ENCODE results near the gene PEAK1.

The PEAK1 gene

DNA sequence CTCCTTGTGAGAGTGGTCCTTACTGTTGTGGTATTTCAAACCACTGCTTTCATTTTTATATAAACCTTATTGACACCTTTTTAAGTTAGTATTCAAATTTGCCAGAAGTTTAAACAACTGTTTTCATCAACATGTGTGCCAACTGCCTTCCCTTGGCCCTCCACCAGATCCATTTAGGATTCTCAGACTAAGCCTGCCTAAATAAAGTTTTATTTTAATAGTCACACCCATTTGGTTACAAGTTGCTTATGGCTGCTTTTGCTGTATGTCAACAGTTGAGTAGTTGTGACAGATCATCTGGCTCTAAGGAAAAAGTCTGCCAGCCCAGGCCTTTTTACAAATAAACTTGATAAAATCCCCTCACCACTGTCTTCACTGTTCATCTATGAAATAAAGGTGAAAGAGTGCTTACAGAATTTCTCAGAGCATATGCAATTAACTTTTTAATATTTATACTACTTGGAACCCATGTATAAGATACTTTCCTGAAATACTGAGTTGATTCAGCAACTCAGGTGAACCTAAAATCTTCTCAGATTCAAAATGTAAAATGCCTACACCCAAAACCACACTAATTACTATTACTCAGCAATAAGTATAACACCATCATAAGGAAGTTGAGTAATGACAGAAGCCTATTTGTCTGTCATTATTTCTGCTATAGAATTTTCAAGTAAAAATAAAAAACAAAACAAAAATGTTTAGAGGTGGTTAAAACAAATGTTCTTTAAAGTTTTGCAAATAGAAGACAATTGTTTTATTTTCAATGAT lies 35.1 kb downstream of the PEAK1 start:
- no peak overlapping the region for H3K4me3 ChIP-seq (ENCODE audit: control insufficient read depth, low read depth, low read length)
- DNase-seq (ENCODE audit: low read depth) = no peak
- no peak for TF ChIP-seq CTCF (conservative IDR thresholded peaks at IDR 0.05; ENCODE audit: control insufficient read depth, insufficient read depth, low read depth, low read length)

GRCh38 chr15:77384086-77384485 lies 35.8 kb downstream of the PEAK1 start:
- DNase-seq (ENCODE audit: low read depth) = no peak
- no peak overlapping the region for H3K4me3 ChIP-seq (ENCODE audit: control insufficient read depth, low read depth, low read length)
- no peak for TF ChIP-seq CTCF (conservative IDR thresholded peaks at IDR 0.05; ENCODE audit: control insufficient read depth, insufficient read depth, low read depth, low read length)

- no peak for DNase-seq (ENCODE audit: low read depth)
- TF ChIP-seq CTCF (conservative IDR thresholded peaks at IDR 0.05; ENCODE audit: control insufficient read depth, insufficient read depth, low read depth, low read length) = no peak
- no peak overlapping the region for H3K4me3 ChIP-seq (ENCODE audit: control insufficient read depth, low read depth, low read length)
These were observed 39.9 kb downstream of the PEAK1 start for GRCh38 chr15:77380033-77380432.

DNA sequence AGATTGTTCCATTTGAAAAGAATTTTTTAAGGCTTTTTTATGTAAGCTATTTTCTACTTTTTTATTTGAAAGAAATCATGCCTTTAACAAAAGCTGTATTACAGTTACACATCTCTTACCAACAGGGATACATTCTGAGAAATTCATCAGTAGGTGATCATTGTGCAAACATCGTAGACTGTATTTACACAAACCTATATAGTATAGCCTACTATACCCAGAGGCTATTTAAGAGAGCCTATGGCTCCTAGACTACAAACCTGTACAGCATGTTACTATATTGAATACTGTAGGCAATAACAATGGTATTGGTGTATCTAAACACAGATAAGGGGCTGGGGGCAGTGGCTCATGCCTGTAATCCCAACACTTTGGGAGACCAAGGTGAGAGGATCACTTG lies 43.1 kb downstream of the PEAK1 start:
- TF ChIP-seq CTCF (conservative IDR thresholded peaks at IDR 0.05; ENCODE audit: control insufficient read depth, insufficient read depth, low read depth, low read length) = no peak

DNA sequence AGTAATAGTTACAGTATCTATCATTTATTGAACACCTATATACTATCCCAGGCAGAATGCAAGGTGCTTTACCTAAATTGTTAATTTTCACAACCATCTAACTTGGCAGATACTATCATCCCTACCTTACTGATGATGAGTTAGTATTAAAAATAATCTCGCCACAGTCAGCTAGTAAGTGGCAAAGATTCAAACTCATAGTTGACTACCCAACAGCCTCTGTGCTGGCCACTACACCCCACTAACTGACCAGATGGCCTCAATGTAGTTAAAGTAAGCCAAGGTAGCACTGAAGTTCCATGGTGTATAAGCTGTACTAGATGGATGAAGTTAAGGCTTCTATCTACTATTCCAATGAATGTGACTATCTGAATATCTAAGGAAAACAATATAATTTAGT lies 44.8 kb downstream of the PEAK1 start:
- no peak for TF ChIP-seq CTCF (conservative IDR thresholded peaks at IDR 0.05; ENCODE audit: control insufficient read depth, insufficient read depth, low read depth, low read length)
- no peak for DNase-seq (ENCODE audit: low read depth)
- H3K4me3 ChIP-seq (ENCODE audit: control insufficient read depth, low read depth, low read length) = no peak overlapping the region

More for the DNA sequence above, 43.1 kb downstream of the PEAK1 start:
- no peak for DNase-seq (ENCODE audit: low read depth)
- H3K4me3 ChIP-seq (ENCODE audit: control insufficient read depth, low read depth, low read length) = no peak overlapping the region

DNA sequence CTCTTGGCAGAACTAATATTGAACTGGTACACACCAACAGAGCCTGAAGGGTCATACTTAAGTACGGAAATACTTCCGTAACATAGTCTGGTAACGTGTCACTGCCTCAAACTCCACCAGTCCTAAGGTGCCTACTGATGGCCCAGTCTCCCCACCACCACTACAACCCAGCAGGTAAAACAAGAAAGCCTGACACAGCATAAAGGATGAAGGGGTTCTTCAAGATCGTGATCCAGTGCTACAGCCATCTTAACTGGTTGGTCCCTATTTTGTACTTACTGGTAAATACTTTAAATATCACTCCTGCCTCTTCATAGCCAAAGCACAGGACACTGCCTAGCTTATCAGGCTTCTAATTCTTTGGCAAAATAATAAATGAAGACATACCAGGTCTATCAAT lies 46.5 kb downstream of the PEAK1 start:
- no peak for TF ChIP-seq CTCF (conservative IDR thresholded peaks at IDR 0.05; ENCODE audit: control insufficient read depth, insufficient read depth, low read depth, low read length)
- no peak for DNase-seq (ENCODE audit: low read depth)
- H3K4me3 ChIP-seq (ENCODE audit: control insufficient read depth, low read depth, low read length) = no peak overlapping the region
